Measurements from ENCODE around the gene BICD1. TPM values are rescaled to one million over a fixed set of nuclear protein-coding genes. Genes with fewer than 3 reads are reported as not detected.

Gene BICD1
- total RNA-seq, 6 experiments from 2014 or later: 1.0 to 4.9 (median 2.1) TPM

DNA sequence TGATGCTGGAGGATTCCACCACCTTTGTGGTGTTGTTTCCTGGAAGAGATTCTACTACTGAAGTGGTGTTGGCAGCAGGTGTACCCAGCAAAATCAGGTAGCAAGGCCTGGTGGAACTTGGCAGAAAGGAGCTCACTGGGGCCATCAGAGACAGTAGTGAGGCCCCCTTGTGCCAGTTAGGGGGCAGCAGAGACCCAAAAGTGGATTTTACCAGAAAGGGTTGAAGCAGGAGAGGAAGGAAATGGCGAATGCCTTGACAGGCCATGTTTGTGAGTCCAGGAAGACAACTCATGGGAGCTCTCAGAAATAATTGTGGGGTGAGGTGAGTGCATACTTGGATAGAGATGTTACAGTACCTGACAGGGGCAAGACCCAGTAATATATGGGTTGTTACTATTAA lies 155.0 kb downstream of the BICD1 start:
- ATAC-seq (no peak), DNase-seq (no peak)
- Histone ChIP-seq H3K36me3 (no peaks in the 10 kb centered on the region), H3K27me3 (no peaks in the 10 kb centered on the region), H3K27ac (no peak overlapping the region), H3K9me3 (no peaks in the 10 kb centered on the region), H3K4me3 (no peak overlapping the region), H3K4me1 (no peaks in the 10 kb centered on the region)
- WGBS (ENCODE audit: insufficient coverage, low coverage, low lambda C conversion rate, missing lambda C conversion rate): 89% methylated on average over 1 of the region's 1 CpG
- intact Hi-C loops (cut with DNase I): no loop called here
- no peak for TF ChIP-seq POLR2A (IDR thresholded peaks at IDR 0.05)
- TF ChIP-seq, protein P1, sequence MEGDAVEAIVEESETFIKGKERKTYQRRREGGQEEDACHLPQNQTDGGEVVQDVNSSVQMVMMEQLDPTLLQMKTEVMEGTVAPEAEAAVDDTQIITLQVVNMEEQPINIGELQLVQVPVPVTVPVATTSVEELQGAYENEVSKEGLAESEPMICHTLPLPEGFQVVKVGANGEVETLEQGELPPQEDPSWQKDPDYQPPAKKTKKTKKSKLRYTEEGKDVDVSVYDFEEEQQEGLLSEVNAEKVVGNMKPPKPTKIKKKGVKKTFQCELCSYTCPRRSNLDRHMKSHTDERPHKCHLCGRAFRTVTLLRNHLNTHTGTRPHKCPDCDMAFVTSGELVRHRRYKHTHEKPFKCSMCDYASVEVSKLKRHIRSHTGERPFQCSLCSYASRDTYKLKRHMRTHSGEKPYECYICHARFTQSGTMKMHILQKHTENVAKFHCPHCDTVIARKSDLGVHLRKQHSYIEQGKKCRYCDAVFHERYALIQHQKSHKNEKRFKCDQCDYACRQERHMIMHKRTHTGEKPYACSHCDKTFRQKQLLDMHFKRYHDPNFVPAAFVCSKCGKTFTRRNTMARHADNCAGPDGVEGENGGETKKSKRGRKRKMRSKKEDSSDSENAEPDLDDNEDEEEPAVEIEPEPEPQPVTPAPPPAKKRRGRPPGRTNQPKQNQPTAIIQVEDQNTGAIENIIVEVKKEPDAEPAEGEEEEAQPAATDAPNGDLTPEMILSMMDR (IDR thresholded peaks at IDR 0.05): no peak

DNA sequence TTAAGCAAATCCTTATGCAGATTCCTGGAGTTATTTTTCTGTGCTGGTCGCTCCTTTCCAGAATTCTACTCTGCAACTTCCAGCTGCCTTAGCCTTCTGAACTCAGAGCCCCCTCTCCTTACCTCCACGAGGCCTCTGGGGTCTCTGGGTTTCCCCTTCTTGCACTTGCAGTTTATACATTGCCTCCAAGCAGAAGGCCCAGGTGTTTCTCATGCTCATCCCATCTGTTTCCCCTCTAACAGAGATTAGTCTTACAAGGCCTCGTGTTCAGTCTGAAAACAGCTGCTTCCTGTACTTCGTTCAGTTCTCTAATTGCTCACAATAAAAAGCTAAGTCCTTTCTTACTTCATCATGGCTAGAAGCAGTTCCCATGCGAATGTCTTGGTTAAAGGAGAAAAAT lies 158.3 kb downstream of the BICD1 start:
- no peaks in the 10 kb centered on the region for H3K9me3 ChIP-seq
- no peaks in the 10 kb centered on the region for H3K27me3 ChIP-seq
- no peak overlapping the region for H3K27ac ChIP-seq
- no peaks in the 10 kb centered on the region for H3K36me3 ChIP-seq
- TF ChIP-seq POLR2A (IDR thresholded peaks at IDR 0.05): no peak
- TF ChIP-seq, protein P1 (IDR thresholded peaks at IDR 0.05): no peak
- no peak for DNase-seq
- H3K4me3 ChIP-seq: no peak overlapping the region
- intact Hi-C loops (cut with DNase I): no loop called here
- H3K4me1 ChIP-seq: no peaks in the 10 kb centered on the region
- 55% methylated on average over 5 of the region's 5 CpGs for WGBS (ENCODE audit: insufficient coverage, low coverage, low lambda C conversion rate, missing lambda C conversion rate)
- ATAC-seq: no peak

DNA sequence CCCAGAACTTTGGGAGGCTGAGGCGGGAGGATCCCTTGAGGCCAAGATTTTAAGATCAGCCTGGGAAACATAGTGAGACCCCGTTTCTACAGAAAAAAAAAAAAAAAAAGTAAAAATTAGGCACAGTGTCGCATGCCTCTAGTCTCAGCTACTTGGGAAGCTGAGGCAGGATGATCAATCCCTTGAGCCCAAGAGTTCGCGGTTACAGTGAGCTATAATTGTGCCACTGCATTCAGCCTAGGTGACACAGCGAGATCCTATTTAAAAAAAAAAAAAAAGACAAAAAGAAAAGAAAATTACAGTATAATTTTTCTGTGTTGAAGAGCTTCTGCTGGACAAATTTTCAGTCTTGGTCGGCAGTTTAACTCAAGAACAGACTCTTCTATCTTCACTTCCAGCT lies 158.8 kb downstream of the BICD1 start:
- Histone ChIP-seq H3K4me1 (no peaks in the 10 kb centered on the region), H3K27me3 (no peaks in the 10 kb centered on the region), H3K9me3 (no peaks in the 10 kb centered on the region), H3K4me3 (no peak overlapping the region), H3K27ac (no peak overlapping the region), H3K36me3 (no peaks in the 10 kb centered on the region)
- WGBS (ENCODE audit: insufficient coverage, low coverage, low lambda C conversion rate, missing lambda C conversion rate): 79% methylated on average over 6 of the region's 7 CpGs
- DNase-seq (no peak), ATAC-seq (no peak)
- intact Hi-C loops (cut with DNase I): no loop called here
- TF ChIP-seq, protein P1 (IDR thresholded peaks at IDR 0.05): no peak
- no peak for TF ChIP-seq POLR2A (IDR thresholded peaks at IDR 0.05)

DNA sequence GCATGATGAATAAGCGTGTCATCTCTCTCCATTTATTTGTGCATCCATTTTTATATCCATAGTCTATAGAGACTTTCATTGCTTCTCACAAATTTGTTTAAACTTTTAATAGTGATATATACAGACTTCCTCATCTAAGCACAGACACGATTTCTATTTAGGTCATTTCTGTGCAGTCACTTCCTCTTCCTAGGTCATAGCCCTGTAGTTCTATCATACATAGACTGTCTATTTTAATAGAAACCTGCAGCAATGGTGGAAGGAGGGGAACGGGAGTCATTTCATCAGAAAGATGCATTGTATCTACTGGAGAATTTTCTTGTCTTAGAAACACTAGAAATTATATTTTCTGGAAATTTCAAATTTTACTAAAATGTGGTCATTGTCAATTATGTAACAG lies 159.3 kb downstream of the BICD1 start:
- WGBS (ENCODE audit: insufficient coverage, low coverage, low lambda C conversion rate, missing lambda C conversion rate): 49% methylated on average over 3 of the region's 3 CpGs
- peak in 1 of 4 donors; percentile 36 for ATAC-seq
- TF ChIP-seq, protein P1 (IDR thresholded peaks at IDR 0.05): no peak
- no peak for TF ChIP-seq POLR2A (IDR thresholded peaks at IDR 0.05)

DNA sequence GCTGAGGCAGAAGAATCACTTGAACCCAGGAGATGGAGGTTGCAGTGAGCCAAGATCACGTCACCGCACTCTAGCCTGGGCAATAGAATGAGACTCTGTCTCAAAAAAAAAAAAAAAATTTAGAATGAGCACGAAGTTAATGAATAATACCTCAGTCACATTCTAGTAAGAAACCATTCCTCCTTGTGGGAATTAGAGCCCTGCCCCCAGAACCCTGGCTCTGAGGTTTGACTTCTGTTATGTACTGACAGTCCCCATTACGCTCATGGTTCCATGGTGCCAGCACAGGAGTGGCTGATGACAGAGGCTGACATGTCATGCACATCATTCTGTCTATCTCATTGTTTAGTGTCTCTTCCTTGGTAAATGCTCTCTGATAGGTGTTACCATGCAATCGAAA lies 160.1 kb downstream of the BICD1 start:
- Histone ChIP-seq H3K9me3 (no peaks in the 10 kb centered on the region), H3K27me3 (no peaks in the 10 kb centered on the region), H3K27ac (no peak overlapping the region), H3K36me3 (no peaks in the 10 kb centered on the region), H3K4me1 (no peaks in the 10 kb centered on the region), H3K4me3 (no peak overlapping the region)
- TF ChIP-seq, protein P1 (IDR thresholded peaks at IDR 0.05): no peak
- no peak for TF ChIP-seq POLR2A (IDR thresholded peaks at IDR 0.05)
- intact Hi-C loops (cut with DNase I): no loop called here
- DNase-seq (no peak), ATAC-seq (no peak)
- 86% methylated on average over 3 of the region's 5 CpGs for WGBS (ENCODE audit: insufficient coverage, low coverage, low lambda C conversion rate, missing lambda C conversion rate)

More for the DNA sequence above, 159.3 kb downstream of the BICD1 start:
- H3K4me1 ChIP-seq: no peaks in the 10 kb centered on the region
- no peaks in the 10 kb centered on the region for H3K36me3 ChIP-seq
- no peak overlapping the region for H3K27ac ChIP-seq
- H3K9me3 ChIP-seq: no peaks in the 10 kb centered on the region
- no peak overlapping the region for H3K4me3 ChIP-seq
- H3K27me3 ChIP-seq: no peaks in the 10 kb centered on the region
- DNase-seq: no peak
- intact Hi-C loops (cut with DNase I): no loop called here

All from right lobe of liver (tissue), 6 donors.